ENCODE data around the gene MYH9.

The MYH9 gene

GRCh38 chr22:36369004-36369921 lies 18.5 kb downstream of the MYH9 start:
- DNase-seq (ENCODE audit: low spot score) = no peak
- H3K27ac ChIP-seq = peak overlapping the region; percentile 89
- TF ChIP-seq CTCF (conservative IDR thresholded peaks at IDR 0.05; ENCODE audit: low read depth) = no peak
- CTCF ChIA-PET = interaction anchor here (0.9 kb wide), 1 partner anchor 101 kb away, joined by 5 read pairs; no protein-coding TSS in a partner anchor
- POLR2A ChIA-PET (ENCODE audit: low non-redundant PET) = no interaction called here

GRCh38 chr22:36368359-36368983 lies 19.3 kb downstream of the MYH9 start:
- no peak for TF ChIP-seq CTCF (conservative IDR thresholded peaks at IDR 0.05; ENCODE audit: low read depth)
- peak; percentile 45 for DNase-seq (ENCODE audit: low spot score)
- H3K27ac ChIP-seq = peak overlapping the region; percentile 89
- ChIA-PET POLR2A (ENCODE audit: low non-redundant PET) (no interaction called here), CTCF (no interaction called here)

GRCh38 chr22:36367479-36367878 lies 20.3 kb downstream of the MYH9 start:
- TF ChIP-seq CTCF (conservative IDR thresholded peaks at IDR 0.05; ENCODE audit: low read depth) = no peak
- peak overlapping the region; percentile 89 for H3K27ac ChIP-seq
- ChIA-PET CTCF (no interaction called here), POLR2A (ENCODE audit: low non-redundant PET) (no interaction called here)
- DNase-seq (ENCODE audit: low spot score) = no peak

- DNase-seq (ENCODE audit: low spot score) = no peak
- ChIA-PET CTCF (no interaction called here), POLR2A (ENCODE audit: low non-redundant PET) (no interaction called here)
- H3K27ac ChIP-seq = peak overlapping the region; percentile 89
- no peak for TF ChIP-seq CTCF (conservative IDR thresholded peaks at IDR 0.05; ENCODE audit: low read depth)
Observed at GRCh38 chr22:36367066-36367465, 20.7 kb downstream of the MYH9 start.

GRCh38 chr22:36366291-36366708 lies 21.5 kb downstream of the MYH9 start:
- peak overlapping the region; percentile 89 for H3K27ac ChIP-seq
- ChIA-PET POLR2A (ENCODE audit: low non-redundant PET) (no interaction called here), CTCF (no interaction called here)
- TF ChIP-seq CTCF (conservative IDR thresholded peaks at IDR 0.05; ENCODE audit: low read depth) = no peak
- DNase-seq (ENCODE audit: low spot score) = no peak

- ChIA-PET CTCF (interaction anchor here (0.9 kb wide), 1 partner anchor 36 kb away, joined by 3 read pairs; no protein-coding TSS in a partner anchor), POLR2A (ENCODE audit: low non-redundant PET) (interaction anchor here (1.1 kb wide), 1 partner anchor 10 kb away, joined by 4 read pairs; no protein-coding TSS in a partner anchor)
- peak overlapping the region; percentile 89 for H3K27ac ChIP-seq
- DNase-seq (ENCODE audit: low spot score) = peak; percentile 74
- TF ChIP-seq CTCF (conservative IDR thresholded peaks at IDR 0.05; ENCODE audit: low read depth) = no peak
Observed at GRCh38 chr22:36365020-36365411, 22.8 kb downstream of the MYH9 start.
